Fibroblast of skin of abdomen (primary cell): ENCODE data around the gene PIGA. TPM values are rescaled to one million over a fixed set of nuclear protein-coding genes. Genes with fewer than 3 reads are reported as not detected.

ENCODE experiments used
- DNase-seq: peaks from one replicate; pipeline ENCODE4 v3.0.0-alpha.2; 2013
- polyA plus RNA-seq, 2 experiments: library from polyadenylated mRNA; unstranded; fragments of 120-200 nt; gene quantifications; one replicate each; pipeline ENCODE4 v1.2.1, GENCODE V29; 2013; ENCODE audit not compliant: insufficient read length in 2 of 2

The PIGA gene, protein sequence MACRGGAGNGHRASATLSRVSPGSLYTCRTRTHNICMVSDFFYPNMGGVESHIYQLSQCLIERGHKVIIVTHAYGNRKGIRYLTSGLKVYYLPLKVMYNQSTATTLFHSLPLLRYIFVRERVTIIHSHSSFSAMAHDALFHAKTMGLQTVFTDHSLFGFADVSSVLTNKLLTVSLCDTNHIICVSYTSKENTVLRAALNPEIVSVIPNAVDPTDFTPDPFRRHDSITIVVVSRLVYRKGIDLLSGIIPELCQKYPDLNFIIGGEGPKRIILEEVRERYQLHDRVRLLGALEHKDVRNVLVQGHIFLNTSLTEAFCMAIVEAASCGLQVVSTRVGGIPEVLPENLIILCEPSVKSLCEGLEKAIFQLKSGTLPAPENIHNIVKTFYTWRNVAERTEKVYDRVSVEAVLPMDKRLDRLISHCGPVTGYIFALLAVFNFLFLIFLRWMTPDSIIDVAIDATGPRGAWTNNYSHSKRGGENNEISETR
- polyA plus RNA-seq (2013, experiment 1 of 2; ENCODE audit: insufficient read length): 5.6 TPM
- polyA plus RNA-seq (2013, experiment 2 of 2; ENCODE audit: insufficient read length): 6.7 TPM

DNA sequence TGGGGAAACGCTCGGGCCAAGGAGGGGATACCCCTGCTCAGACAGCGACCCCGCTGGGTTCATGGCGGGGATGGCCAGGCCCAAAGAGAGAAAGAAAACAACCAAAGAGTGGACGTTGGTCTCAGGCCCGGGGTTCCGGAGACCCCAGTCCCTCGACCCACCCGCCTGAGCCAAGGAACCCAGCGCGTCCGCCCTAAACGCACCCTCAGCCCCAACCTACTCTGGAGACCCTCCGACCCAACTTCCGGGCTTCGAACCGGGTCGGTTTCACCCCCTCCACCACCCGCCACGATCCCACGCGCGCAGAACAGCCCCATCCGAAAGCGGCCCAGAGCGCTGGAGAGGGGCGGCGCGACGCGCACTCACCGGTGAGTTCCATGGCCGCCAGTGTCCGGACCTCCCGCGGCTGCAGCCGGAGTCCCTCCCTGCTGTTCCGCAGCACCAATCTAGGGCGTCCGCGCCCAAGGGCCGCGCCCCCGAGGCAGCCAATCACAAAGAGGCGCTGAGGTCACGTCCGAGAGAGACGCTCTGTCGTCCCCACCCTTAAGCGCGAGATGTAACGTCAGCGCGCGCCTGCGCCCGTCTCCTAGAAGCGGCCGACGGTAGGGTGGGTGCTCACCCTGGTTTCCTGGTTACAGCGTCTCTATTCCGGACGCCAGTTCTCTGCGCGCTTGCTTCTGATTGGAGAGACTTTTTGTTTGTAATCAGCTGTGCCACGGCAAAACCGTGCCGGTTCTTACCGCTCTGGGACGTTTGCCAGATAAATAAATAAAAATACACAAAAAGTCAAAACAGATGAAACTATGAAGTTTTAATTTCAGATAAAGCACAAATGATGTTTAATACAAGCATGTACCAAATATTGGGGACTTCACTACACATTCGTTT lies at the start of gene PIGA:
TSS of gene PIGA (minus strand) at position 389 of the 888 bp plus-strand sequence. CDS start 3,593 bp downstream, outside the sequence.
- DNase-seq: peak; percentile 97

DNA sequence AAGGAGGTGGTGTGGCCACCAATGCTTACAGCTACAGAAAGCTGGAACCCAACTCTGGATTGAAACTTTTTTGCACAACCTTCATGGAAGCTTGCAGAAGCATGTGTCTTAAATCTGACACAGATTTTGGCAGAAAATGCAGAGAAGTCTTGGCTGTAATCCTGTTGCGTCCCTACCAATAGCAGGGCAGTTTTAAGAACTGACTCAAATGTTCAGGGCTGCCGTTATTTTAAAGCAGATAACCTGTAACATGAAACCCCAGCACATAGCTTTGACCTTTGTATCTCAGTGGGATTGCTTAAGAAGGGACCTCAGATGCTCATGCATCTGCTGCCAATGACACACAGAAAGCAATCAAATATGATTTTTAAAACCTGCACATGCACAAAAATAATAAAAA lies 49.0 kb upstream of the PIGA start, which contains the start of gene VEGFD:
TSS of gene VEGFD (minus strand) at position 110 of the 400 bp plus-strand sequence. CDS start 467 bp downstream, outside the sequence.
- DNase-seq: peak; percentile 53

DNA sequence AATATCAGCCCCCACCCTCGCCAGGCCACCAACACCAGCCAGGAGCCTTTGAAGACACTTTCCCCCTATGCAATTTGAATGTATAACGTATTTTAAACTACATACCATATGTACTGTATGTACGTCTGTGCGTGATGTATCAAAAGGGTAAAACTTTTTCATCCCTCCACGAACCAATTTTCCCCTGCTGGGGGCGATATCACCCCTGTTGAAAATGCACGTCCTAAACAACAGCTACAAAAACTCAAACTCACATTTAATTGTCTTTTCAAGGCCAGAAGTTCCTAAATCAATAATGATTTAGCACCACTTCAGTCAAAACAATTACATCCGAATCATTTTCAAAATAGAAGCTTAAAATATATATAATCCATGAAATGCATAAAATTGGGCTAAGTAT lies 47.5 kb upstream of the PIGA start:
- DNase-seq: no peak

DNA sequence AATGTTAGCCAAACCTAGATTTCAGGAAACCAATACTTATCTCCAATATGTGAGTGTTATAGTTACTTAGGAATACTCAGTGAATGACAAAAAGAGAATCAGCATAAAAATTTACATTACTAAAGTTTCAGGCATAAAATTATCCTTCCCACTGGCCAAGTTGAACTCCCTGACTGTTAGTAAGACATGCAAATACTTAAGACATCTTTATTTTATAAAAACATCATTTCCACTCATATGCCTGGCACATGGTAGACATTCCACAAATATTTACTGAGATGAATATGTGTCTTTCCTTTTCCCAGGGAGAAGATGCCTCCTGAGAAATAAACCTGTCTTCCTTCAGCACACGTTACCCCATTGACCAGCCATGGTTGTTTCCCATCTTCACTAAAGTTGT lies 41.6 kb upstream of the PIGA start:
- DNase-seq: peak; percentile 48

DNA sequence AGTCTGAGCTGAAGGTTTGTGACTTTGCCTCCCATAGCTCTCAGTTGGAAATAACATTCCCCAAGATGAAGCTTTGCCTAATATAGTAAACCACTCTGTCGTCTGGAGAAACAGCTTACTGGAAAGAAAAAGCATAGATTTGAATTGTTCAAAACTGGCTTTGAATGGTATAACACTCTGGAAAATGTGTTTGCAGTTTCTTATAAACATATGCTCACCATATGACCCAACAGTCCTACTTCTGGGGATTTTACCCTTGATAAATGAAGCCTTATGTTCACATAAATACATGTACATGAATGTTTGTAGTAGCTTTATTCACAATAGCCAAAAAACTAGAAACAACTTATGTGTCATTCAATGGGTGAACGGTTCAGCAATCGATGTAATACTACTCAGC lies 38.7 kb upstream of the PIGA start:
- DNase-seq: peak; percentile 48

DNA sequence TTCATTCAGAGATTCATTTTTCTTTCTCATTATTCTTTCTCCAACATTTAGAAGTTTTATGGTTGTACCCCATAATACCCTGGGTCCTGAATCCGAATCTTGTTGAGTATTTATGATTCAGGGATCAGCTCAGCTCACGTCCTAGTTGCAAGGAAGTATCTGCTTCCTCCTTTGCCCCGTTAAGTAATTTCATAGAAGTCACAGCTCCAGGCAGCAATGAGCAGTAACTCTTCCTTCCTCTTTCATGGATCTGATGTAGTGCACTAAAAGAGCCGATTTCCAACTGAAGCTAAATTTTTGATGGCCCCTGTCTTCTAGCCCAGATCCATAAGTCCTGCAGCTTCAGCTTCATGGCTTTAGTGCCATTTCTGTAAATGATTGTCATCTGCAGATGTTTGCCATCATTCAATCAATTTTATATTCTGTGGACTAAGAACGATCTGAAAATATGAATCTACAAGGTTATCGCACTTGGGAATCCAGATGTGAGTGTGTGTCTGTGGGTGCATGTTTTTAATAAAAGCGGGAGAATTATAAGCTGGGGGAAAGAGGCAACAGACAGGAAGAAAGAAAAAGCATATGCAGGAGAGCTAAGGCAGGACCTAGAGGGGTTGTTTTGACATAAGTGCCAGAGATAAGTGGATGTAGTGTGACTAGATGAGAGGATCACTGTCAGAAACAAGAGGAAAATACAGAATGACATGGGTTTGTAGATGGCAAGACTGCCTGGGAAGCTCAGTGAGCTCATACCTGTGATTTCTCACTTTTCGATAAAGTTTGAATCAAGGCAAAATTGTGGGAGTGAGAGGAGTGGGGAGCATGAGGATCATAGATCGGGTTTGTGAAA lies 31.4 kb upstream of the PIGA start:
- DNase-seq: no peak

DNA sequence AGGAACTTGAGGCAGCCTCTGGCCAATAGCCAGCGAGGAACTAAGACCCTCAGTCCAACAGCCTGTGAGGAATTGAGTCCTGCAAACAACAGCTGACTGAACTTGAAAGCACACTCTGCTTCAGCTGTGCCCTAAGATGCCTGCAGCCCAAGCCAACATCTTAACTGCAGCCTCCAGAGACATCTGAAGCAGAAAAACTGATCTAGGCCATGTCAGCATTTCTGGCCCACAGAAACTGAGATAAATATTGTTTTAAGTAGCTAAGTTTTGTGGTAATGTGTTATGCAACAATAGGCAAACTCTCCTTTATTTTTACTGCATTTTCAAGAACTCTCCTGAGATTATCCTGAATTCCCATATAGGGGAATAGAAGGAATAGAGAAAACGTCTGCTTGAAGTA lies 24.4 kb upstream of the PIGA start:
- DNase-seq: no peak

DNA sequence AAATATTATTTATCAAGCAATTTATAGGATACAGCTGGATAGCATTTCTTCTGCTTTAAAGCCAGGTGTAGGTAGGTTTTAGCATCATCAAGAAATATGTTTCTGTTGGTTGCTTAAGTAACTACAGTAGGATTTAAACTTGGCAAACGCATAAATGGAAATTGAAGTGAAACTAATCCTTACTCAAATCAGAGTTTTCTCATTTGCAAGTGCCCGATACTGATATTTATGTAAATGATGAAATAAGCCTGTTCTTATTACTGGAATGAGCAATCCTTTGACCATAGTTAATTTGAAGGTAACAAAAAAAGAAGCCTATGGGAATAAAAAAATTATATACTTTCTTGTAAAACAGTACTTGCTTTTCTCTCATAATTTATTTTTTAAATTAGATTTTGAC lies 23.2 kb upstream of the PIGA start:
- DNase-seq: no peak

DNA sequence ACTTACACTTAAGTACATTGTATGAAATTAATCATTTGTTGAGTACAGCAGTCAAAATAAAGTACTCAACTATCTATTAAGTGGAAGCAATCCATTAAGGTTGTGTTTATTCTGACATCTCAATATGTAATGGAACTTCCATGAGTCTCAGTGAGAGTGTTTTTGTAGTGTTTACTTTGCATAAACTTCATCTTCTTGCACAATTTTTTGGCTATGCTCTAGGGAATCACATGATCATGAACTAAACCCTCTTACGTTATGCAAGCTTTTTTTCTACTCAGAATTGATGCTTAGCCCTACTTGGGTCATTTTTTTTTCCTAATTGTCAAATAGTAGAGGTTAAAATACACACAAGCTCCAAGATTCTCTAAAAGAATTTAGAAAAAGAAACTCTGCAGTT lies 21.1 kb upstream of the PIGA start:
- no peak for DNase-seq

DNA sequence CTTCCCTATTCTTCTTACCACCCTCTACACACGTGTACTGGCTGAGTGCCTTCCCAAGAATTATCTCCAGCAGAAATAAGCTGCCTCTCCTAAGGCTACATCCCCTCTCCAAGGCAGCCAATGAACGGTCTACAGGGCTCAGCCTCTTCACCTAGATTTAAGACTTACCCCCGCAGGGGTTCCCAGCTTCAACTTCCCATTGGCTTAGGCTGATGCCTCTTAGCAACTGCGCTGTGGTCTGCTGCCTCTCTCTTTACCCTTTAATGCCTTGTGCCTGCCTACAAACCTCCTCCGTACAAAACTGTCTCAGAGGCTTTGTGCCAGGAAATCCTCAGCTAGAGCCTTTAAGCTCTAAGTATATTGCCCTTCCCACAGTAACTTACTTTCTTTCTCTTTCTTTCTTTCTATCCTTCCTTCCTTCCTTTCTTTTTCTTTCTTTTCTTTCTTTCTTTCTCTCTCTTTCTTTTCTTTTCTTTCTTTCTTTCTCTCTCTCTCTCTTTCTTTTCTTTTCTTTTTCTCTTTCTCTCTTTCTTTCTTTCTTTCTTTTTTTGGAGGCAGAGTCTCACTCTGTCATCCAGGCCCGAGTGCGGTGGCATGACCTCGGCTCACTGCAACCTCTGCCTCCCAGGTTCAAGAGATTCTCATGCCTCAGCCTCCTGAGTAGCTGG lies 15.1 kb upstream of the PIGA start:
- DNase-seq: no peak

DNA sequence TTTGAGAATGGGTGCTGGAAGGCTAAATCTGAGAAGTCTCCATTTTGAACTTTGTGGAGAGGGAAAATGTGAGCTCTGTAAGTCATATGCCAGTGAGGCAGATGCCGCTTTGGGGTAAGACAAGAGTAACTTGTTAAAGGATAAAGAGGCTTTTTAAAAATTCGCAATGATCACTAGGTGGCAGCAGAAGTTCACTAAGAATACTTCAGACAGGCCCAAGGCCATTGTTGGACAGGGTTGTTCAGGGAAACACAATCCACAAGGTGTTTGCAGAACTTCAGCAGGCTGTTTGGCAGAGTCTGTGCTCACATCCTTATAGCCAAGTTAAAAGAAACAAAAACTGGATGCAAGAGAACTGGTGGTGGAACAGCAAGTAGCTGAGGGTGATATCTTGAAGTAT lies 13.7 kb upstream of the PIGA start:
- DNase-seq: peak; percentile 53

DNA sequence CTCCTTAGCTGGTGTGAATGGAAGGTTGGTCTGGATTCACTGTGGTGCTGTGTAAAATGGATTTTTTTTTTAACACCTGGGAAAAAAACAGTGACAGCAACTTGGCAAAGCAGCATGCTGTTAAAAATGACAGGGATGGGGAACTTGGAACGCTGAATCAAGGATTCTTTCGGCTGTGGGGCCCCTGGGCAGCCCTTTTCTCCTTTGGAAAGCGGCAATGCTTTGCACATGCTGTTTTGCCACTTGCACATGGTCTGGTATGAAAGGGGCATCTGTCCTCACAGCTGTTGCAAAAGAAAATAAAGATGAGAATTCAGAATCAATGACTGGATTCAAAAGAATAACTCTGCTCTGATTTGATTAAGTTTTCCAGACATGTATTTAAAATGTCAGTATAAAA lies 10.7 kb upstream of the PIGA start:
- no peak for DNase-seq

DNA sequence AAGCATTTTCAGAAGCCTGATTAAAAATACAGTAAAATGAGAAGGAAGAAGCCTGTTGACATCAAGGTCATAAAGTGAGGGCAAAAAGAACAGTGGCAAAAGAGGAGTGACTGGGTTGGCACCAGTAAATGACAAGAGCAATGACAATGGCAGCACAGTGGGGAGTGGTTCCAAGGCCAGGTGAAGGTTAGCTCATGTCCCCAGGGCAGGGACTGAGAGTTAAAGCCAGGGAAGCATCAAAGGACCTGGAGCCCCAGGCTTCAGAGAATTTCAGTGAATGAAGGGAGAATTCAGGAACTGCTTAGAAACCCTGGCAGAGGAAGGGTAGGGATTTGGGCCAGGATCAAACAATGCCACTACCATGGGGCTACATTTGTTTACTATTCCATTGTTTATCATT lies 8.8 kb upstream of the PIGA start:
- DNase-seq: no peak

DNA sequence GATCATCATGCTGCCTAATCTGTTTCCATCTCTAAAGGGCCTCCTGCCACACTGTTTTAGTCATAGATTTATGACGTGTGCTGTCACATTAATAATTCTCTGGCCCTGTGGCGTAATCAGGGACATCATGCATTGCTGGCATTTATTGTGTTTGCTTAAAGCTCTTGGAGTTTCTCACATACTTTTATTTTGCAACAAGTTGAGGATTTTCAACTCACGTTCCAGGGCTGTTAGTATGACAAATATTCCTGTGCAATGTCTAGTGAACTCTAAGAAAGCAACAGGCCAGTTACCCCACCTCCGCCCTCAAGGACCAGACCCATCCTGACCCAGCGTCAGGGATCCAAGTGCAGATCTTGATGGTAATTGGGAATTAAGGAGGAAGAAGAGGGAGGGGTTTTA lies 7.8 kb upstream of the PIGA start:
- peak; percentile 53 for DNase-seq

DNA sequence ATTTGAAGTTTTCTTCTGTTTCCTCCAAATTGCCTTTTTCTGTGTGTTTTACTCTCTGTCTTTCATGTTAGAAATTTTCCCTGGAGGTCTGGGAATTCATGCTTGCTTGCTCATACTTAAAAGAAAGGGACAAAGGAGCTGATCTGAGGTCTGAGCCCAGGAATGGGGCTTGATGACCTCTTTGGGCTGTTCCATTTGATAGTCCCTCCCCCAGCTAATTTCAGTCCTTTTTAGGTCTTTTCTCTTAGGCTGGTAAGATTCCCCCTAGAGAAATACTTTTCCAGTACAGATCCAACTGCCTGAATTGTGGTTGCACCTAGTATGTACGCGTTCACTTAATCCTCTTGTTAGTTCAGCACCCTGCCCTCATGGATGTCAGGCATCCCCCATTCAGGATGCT lies 5.5 kb upstream of the PIGA start:
- no peak for DNase-seq

DNA sequence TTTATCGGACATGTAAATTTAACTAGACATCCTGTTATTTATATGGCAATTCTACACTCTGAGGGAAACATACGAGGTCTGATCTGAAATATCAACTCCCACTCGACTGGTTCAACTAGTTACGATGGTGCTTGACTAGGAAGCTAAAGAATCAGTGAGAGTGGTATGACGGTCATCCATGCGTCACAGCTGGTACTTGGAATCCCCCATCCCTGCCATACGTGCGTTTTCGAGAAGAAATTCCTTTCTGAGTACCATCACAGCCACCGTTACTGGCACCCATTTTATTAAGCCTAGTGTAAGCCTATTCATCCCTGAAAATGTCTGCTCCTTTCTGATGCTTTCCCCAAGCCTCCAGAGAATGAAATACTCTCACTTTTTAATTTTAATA lies 695 bp upstream of the PIGA start:
- DNase-seq: peak; percentile 41

DNA sequence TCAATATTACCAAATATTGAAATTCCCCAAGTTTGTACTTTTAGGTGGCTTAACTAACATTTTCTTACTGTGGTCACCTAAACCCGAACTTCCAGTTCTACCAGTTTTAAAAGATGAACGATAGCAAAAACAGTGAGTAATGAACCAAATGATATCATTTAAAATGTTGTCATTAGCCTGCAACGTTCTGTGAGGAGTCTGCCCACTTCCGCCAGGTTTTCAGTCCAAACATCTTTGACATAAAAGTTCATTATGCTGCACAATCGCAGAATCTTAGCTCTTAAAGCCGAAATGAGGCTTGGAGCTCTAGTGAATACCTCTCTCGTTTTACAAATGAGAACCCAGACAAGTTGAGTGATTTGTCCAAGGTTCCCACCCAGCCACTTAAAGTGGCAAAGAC lies 762 bp downstream of the PIGA start:
- DNase-seq: no peak

DNA sequence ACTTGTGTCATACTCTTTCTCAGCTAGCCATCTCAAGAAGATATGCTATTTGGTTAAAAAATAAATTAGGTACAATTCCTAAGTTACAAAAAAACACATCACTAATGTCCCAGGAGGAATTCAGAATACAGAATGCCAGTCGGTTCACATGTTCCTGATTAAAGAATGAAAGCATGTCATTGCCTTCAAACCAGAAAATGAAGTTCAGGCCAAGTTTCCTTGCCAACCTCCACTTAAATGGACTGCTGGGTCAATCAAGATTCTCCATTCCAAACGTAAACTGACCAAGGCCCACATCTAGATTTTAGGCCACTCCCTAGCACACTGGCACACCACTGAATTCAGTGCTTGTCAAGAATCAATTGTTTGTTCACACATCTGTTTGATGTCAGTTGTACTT lies 6.5 kb downstream of the PIGA start:
- no peak for DNase-seq

DNA sequence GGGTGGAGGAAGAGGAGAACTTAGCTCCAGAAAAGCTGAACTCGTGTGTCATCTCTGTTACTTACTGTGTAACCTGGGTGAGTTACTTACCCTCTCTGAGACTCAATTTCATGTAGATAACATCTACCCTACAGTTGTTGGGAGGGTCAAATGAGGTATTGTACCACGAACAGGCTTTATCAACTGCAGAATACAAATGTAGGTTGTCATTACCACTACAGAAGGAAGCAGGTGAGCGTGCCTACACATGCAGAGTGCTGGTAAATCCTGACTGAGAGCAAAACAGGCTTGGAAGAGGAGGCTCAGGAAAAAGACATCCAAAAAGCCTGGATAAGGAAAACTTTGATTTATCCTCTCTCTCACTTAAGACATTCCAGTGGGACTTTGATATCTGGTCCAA lies 7.2 kb downstream of the PIGA start:
- no peak for DNase-seq

DNA sequence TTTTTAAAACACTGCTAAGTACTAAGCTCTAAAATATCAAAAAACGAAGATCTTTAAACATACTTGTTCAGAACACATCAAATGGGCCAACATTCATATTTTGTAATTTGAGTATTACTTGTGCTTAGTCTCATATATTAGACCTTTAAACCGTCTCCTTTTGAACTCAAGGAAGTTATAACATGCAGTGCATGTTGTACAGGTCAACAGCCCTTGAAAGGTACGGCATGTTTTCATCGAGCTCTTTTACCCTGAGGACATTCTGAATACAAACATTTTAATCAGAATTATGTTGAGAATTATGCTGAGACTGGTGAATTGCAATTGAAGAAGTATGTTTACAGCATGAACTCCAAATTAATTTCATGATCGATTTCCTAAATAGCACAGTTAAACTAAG lies 12.9 kb downstream of the PIGA start:
- no peak for DNase-seq

DNA sequence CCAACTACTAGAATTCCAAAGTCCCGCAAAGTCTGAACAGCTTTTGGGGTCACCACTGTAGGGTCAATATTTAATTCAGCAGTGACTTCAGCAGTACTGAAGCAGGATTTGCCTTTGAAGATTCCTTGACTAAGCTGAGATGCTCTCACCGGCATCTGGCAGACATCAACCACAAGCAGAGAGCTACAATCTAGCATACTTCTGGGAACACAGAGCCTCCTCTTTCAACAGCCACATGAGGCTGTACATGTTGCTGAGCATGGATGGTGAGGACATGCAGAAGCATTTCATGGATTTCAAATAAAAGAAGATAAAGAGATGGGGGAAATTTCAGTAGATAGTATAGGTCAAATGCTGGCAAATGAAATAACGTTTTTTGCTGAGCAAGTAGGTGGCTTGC lies 13.3 kb downstream of the PIGA start:
- no peak for DNase-seq

DNA sequence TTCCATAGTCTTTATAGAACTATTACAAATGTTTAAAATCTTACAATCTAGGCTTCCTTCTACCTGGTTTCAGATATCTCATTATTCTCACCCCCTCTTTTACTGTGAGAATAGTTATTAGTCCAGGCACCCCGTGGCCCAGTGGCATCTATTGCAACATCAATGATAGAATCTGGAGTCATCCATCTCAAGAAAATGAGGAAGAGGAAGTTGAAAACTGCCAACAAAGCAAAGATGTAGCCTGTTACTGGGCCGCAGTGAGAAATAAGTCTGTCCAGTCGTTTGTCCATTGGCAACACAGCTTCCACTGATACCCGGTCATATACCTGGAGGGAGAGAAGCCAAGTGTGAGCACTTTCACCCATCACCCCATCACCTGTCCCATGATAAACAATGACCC lies 13.9 kb downstream of the PIGA start:
- no peak for DNase-seq
